Left lobe of liver (tissue), 2 donors: ENCODE measurements around the gene TANK. TPM values are rescaled to one million over a fixed set of nuclear protein-coding genes. Genes with fewer than 3 reads are reported as not detected.
"Not testable (repeated sequence)": the region's sequence is repeated elsewhere in the genome, so short reads cannot be mapped to it uniquely, and the experiment has no call there.

Source experiments
- ATAC-seq: fragments of 200-7000 bp; cut with Tn5 transposase; one replicate; pipeline ENCODE4 v1.9.1; 2020; ENCODE audit warnings: mild to moderate bottlenecking, moderate library complexity
- DNase-seq: peaks from one replicate; pipeline ENCODE4 v3.0.0-alpha.2; 2020; ENCODE audit warnings: low spot score
- total RNA-seq: library from RNA; stranded (reverse); gene quantifications from one replicate; pipeline ENCODE4 v1.2.1, GENCODE V29; 2021
- donor health status: DM: no; HTN: no; CAD: no; lungs with moderate emphysema.
- donor health status: DM: no; HTN: yes; CAD: no.

TANK gene
- 28.1 TPM for total RNA-seq

GRCh38 chr2:161160226-161161073, at the start of gene TANK:
Gene TANK (plus strand): TSS chr2:161160428. CDS start chr2:161179663, 19,235 bp downstream.
- ATAC-seq (peak; percentile 89), DNase-seq (peak; percentile 95)

- no peak for ATAC-seq
- no peak for DNase-seq
Observed at GRCh38 chr2:161111531-161111930, 48.7 kb upstream of the TANK start.

DNA sequence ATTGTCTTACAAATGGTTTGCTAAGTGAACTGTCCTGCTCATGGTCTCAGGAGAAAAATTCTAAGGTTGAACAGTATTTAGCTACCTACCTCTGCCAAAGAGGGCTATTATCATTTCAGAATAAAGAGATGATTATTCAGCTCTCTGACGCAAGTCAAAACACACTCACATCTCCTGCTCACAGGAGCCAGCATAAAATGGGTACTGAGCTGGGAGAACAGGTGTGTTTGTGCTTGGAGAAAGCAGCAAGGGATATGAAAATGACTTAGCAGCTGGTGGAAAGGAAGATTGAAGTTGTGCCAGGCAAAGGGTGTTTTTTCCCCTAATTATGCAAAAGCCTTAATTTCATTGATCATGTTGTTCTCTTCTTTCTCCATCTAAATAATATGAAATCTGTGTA, 47.3 kb upstream of the TANK start:
- DNase-seq (no peak), ATAC-seq (no peak)

DNA sequence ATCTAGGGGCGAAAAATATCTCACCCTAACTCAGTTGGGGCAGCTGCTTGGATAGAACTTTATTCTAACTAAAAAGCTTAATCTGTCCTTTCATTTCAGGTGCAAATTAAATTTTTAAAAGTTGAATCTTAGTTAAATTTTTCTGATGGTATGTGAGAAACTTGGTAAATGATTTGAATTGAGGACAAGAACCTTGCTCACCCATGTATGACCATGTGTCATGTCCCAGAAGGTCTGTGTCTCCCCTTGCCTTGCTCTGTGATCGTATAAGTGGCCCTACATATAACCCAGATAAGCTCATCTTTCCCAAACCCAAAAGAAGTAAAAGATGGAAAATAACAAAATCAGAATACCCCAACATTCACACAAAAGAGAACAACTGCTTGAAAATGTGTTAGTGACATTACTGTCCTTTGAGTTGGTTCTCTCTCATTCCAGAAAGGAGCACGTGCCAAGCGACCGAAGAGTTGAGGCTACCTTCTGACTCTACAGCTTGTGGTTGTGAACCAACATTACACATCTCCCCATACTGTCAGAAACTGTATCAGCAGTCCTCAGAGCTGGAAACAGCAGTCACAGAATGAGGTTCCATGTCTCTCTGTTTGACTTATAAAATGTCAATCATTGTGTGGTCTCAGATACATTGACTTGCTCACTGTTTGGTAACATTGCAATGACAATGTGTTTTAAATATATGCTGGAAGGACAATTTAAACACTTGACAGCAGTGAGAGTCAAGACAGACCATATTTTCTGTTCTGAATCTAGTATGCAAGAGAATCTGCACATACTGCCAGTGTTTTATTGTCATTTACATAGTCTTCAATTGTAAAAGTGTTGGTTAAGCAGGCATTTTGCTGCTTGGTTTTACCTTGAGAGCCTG, 46.3 kb upstream of the TANK start:
- no peak for ATAC-seq
- DNase-seq: no peak

- DNase-seq: no peak
- no peak for ATAC-seq
Observed at GRCh38 chr2:161115205-161115604, 45.0 kb upstream of the TANK start.

- no peak for ATAC-seq
Observed at GRCh38 chr2:161115605-161116380, 44.4 kb upstream of the TANK start.

DNA sequence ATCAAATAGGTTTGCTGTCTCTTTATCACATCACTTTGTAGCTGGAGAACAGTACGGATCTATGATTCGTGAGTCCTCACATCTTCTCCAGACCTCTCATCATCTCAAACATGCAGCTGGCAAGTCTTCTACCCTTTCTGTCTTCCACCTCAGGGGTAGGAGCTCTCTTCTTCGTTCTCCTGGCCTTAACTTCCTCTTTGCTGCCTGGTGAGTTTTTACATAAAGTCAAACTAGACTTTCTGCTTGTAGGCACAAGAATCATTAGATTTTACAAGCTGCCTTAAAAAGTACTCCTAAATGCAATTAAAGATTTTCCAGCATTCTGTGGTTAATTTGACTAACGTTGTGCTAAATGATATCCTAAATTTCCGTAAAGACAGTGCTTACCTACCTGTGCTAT, 43.7 kb upstream of the TANK start:
- DNase-seq: no peak
- ATAC-seq: no peak

More at GRCh38 chr2:161115605-161116380, 44.4 kb upstream of the TANK start:
- DNase-seq: no peak

- DNase-seq (no peak), ATAC-seq (no peak)
Observed at GRCh38 chr2:161117506-161117905, 42.7 kb upstream of the TANK start.

- no peak for DNase-seq
- no peak for ATAC-seq
Observed at GRCh38 chr2:161118722-161119121, 41.5 kb upstream of the TANK start.

DNA sequence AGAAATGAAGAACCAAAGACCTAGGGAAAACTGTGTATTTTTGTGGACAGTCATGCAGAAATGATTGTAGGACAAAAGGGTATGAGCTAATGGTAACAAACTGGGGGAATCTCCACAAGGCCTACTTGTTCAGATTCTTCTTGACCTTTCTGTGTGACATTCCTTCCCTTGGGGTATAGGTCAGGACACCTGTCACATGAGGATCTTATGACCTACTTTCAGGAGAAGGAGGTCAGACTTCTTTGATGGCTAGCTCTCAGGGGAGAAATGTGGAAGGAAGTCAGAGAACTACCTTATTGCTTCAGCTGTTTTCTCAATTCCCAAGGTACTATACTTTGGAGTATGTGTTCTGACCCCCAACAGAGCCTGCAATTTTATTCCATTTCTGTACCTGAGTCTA, 40.7 kb upstream of the TANK start:
- no peak for ATAC-seq
- DNase-seq: no peak

GRCh38 chr2:161120775-161121174, 39.5 kb upstream of the TANK start:
- ATAC-seq: no peak
- DNase-seq: no peak

DNA sequence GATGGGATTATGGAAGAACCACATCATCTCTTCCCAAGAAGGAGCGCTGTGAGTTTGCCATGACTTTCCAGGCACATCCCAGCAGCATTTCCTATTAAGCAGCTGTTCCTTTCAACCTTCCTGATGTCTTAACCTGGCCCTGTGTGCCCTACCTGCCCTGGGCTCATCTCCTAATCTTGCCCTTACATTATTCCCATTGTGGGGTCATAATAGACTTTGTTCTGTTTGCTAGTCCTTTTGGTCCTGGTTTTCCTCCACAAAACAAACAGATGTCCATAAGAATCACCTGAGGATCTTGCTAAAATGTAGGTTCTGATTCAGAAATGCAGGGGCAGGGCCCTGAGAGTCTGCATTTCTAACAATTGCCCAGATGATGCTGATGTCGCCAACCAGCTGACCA, 38.6 kb upstream of the TANK start:
- ATAC-seq: no peak
- no peak for DNase-seq

DNA sequence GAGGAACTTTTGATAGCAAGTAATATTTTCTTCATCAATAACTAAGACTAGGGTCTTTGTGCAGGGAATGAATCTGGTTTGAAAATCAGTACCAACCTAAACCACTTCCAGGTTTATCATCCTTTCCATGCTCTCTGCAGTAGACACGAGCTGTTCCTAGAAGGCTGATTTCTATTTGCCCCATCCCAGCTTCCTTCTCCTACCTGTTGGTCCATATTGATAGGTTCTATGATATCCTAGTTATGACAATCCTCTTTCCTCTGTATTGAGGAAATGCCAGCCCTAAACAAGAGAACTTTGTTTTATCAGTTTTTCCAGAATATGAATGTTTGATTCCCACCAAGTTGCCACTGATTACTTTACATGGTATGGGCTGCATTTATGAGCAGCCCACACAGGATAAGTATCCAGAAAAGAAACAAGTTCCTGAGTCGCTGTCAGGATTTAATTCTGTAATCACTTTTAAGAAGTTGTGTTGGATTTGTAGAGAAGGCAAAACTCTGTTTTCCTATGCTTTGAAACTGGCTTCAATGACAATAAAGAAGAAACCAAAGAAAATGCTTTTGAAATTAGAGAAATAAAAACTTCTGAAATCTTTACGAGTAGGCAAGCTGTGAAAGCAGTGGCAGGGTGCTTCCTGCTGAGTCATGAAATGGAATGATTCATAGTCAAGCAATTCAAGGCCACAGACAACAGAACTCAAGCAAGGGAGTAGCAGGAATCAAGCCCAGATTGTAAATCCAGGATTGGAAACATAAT, 37.3 kb upstream of the TANK start:
- no peak for DNase-seq
- peak; percentile 70 for ATAC-seq

GRCh38 chr2:161123531-161124030, 36.6 kb upstream of the TANK start:
- no peak for ATAC-seq
- no peak for DNase-seq

- ATAC-seq (no peak), DNase-seq (no peak)
Observed at GRCh38 chr2:161124201-161124600, 36.0 kb upstream of the TANK start.

GRCh38 chr2:161128885-161129284, 31.3 kb upstream of the TANK start:
- DNase-seq (no peak), ATAC-seq (no peak)

- DNase-seq: no peak
- no peak for ATAC-seq
Observed at GRCh38 chr2:161130354-161130753, 29.9 kb upstream of the TANK start.

GRCh38 chr2:161131074-161131680, 29.1 kb upstream of the TANK start:
- ATAC-seq (no peak), DNase-seq (no peak)

DNA sequence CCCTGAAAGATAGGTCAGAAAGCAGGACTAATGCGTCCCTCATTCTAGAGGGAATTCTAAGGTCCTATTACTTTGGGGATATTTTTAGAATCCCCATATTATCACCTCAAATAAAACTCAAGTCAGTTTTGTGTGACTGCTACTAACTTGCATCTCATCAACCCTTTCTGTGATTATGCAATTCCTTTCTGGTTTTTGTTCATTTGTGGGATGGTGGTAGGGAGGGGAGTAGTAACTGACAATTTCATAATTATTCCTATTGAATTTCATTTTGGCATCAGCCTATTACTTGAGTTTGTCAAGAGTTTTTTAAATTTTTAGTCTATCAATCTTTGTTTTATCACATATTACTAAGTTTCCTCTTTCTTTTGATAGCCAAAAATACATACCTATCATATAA, 28.4 kb upstream of the TANK start:
- no peak for DNase-seq
- ATAC-seq: no peak

GRCh38 chr2:161132384-161132783, 27.8 kb upstream of the TANK start:
- not testable (repeated sequence) for DNase-seq, ATAC-seq
